GM21786 (cell line): ENCODE data around the gene PRDM15.

Experiments
- ATAC-seq: cut with Tn5 transposase; IDR thresholded peaks from one replicate; pipeline ENCODE4 v1.9.1; 2021; ENCODE audit not compliant: unreplicated experiment

PRDM15 gene

GRCh38 chr21:41784456-41785102, 94.6 kb downstream of the PRDM15 start:
- ATAC-seq = no peak

DNA sequence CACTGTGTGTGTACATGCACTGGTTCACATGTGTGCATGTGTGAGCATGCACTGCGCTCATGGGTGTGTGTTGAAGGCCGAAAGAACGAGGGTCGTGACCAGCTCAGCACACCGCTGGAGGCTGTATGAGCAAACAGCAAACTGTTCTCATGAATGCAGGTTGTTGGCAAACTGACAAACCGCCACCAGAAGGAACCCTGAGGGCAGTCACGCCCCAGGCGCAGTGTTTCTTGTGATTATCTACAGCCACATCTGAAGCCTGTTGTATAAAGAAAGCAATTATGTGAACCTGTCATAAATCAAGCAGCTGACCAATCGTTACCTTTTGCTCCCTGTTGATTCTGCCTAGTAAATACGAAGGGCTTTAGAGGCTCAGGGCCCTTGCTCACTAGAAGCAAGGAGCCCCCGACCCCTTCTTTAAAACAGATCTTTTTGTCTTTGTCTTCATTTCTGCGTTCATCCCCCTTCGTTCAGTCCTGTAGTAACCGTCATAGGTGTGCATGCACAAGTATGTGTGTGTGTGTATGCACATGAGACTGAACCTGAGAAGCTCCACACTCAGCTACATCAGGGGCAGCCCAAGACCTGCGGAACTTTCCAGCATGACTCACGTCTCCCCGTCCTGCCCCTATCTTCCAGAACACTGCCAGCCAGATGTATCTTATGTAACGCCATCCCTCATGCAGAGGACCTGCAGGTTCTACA, 95.5 kb downstream of the PRDM15 start:
- no peak for ATAC-seq

- no peak for ATAC-seq
These were observed 98.1 kb downstream of the PRDM15 start for GRCh38 chr21:41781050-41781410.

GRCh38 chr21:41780337-41781049, 98.7 kb downstream of the PRDM15 start:
- ATAC-seq = no peak

DNA sequence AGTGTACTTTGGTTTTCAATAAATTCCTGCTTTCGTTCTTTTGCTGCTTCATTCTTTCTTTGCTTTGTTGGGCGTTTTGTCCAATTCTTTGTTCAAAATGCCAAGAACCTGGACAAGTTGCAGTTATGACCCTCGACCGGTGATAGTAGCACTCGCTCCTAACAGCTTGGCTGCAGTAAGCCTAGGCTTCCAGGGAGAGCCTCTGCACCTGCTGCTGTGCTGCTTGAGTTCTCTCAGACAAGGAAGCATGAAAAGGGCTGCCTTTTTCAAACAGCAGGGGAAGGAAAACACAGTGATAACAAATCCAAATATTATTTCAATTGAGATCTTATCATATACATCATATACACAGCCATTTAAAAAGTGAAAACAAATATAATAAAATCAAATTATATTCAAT, 99.5 kb downstream of the PRDM15 start:
- no peak for ATAC-seq

- ATAC-seq = no peak
These were observed 100.1 kb downstream of the PRDM15 start for GRCh38 chr21:41778930-41779600.

- ATAC-seq = no peak
These were observed 101.0 kb downstream of the PRDM15 start for GRCh38 chr21:41777951-41778815.

- no peak for ATAC-seq
These were observed 102.4 kb downstream of the PRDM15 start for GRCh38 chr21:41776778-41777177.

DNA sequence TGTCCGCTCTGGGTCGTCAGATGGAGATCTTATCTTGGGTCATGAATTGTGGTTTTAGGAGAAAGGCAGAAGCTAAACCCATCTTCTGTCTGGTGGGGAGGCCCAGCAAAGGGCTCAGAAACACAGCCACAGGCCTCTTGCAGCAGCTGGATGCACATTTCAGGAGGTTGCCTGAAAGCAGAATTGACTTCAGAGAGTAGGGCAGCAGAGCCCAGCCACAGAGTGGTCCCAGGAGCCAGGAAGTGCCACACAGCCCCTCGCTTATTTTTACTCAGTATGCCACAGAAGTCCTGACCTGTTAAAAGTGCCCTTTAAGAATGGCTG, 104.0 kb downstream of the PRDM15 start:
- ATAC-seq = no peak

- ATAC-seq = no peak
These were observed 104.5 kb downstream of the PRDM15 start for GRCh38 chr21:41774467-41775148.

- ATAC-seq = no peak
These were observed 106.6 kb downstream of the PRDM15 start for GRCh38 chr21:41772351-41773080.

GRCh38 chr21:41771625-41771945, 107.6 kb downstream of the PRDM15 start:
- no peak for ATAC-seq

DNA sequence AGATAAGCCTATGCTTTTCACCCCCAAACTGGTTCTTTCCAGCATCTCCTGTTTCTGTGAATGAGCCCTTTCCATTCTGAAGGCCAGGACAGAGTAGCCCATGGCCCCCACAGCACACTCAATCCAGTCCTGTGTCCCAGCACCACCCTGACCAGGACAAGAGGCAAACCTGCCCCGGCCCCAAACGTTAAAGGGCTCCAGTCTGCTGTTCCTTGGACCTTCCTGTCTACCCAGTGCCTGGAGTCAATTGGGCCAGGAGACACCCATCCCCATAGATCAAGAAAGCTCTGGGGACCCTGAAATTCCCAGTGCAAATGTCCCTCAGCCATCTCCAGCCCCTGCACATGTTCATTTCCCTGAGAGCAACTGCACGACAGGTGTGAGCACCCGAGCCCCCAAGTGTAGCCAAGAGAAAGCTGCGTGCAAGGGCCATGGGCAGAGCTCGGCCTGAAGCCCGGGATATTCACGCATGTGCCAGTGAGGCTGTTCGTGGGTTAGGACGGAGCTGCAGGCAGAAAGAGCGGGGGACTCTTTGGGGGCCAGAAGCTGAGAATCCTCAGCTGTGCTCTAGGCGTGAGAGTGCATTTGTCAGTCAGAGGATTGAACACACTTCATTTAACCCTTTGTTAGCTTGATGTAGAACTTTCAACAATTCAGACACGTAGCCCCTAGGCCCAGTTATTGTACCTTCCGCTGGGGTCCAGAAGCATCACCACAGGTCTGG, 108.1 kb downstream of the PRDM15 start:
- no peak for ATAC-seq

DNA sequence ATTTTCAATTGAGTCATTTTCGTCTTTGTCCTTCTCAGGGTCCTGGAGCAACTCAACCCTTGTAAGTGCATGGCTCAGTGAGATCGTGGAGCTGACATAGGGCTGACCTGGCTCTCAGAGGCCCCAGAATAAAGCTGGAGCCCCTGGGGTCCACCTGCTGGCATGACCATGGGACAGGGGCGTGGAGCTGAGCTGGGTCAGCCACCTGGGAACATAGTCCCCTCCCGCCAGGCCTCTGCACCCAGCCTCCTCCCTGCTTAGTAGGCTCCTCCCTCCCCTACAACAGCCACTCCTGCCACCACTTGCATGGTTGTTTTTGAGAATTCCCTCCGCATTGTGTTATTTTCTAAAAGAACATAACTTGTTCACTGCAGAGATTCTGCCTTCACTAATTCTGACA, 109.2 kb downstream of the PRDM15 start:
- no peak for ATAC-seq

GRCh38 chr21:41769521-41769920, 109.6 kb downstream of the PRDM15 start:
- no peak for ATAC-seq

DNA sequence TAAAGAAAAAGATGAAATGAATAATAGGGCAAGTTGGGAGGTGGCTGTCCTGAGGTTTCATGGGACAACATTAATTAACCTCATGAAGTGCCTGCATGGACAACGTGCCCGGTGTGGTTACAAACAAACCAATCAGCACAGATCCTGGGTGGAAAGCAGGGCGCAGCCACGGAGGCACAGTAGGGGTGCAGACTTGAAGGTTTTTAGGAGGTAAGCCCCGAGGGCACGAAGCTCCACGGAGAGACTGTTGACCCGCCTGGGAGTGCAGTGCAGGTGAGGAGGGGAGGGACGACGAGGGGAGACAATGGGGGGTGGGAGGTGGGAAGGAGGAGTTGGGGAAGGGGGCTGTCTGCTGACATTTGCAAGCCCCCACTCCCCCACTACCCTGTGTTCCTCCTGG, 110.0 kb downstream of the PRDM15 start:
- no peak for ATAC-seq

- no peak for ATAC-seq
These were observed 110.6 kb downstream of the PRDM15 start for GRCh38 chr21:41768437-41769042.

DNA sequence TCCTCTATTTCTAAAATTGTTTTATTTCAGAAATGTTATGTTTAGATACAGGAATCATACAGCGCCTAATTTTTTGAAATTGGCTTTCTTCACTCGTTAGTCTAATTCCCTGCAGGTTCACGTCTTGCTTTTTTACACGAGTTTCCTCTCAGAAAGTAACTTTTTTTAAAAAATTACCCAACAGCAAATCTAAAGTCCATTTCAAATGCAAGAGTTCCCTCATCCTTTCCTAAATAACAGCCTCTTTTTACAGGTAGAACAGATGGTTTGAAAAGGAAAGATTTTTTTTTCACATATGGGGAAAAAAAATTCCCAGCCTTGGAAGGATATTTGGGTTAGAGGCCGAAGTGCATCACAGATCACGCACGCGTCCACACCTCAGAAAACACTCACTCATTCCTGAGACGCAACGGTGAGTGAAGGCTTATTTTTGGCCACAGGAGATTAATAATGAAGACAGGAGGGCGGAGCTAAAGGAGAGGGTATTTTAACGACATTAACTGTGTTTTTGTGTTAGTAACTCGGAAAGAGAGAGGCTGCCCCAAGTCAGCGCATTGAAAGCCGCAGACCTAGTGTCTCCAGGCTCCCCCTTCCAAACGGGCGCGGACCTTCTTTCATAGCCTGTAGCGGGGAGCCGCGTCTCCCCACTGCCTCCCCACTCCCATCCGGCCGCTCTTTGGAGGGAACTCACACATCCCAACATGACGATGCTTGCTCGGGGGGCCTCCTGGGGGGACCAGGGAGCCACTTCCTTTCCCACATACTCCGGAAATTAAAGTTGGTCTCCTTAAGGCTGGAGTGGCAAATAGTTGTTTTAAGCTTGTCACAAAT, 111.3 kb downstream of the PRDM15 start:
- no peak for ATAC-seq
